A549 (cell line): ENCODE data around the gene CSMD2.

Experiments used
- BCL3 ChIP-seq: fragments of >200 bp; sonication (Bioruptor Twin); formaldehyde crosslinking; IDR thresholded peaks from 3 replicates; pipeline ENCODE4 v1.6.1; 2016
- CTCF ChIP-seq: fragments of >200 bp; sonication (Bioruptor Twin); formaldehyde crosslinking; IDR thresholded peaks from 3 replicates; pipeline ENCODE4 v1.5.1; 2016
- JUN ChIP-seq, 2 experiments: fragments of >200 bp; sonication (Bioruptor Twin); formaldehyde crosslinking; IDR thresholded peaks; 2 replicates in 1 of 2; 3 replicates in 1 of 2; pipeline ENCODE4 v1.6.1; 2016 to 2017

DNA sequence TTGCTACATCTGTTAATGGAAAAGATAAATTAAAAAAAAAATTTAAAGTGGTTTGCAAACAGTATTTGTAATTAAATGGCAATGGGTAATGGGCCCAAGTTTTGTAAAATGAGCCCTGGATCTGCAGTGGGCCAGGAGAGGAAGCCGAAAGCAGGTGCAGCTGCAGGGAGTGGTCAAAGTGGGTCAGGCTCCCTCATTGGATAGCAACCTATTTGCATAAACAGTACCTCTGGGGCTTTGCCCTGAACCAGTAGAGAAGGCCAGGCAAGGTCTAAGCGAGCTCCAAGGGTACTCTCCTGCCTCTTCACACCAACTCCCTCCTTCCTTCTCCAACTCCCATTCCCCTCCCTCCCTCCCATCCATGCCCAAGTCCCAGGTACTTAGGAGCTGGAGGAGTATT lies 162.2 kb downstream of the CSMD2 start:
- no peak for TF ChIP-seq CTCF
- no peak for TF ChIP-seq BCL3
- TF ChIP-seq JUN (IDR thresholded peaks at IDR 0.05): no peak
